Measurements from ENCODE around the gene IGF1. TPM values are rescaled to one million over a fixed set of nuclear protein-coding genes. Genes with fewer than 3 reads are reported as not detected.

Gene IGF1
- total and polyA plus RNA-seq, 8 donors, result 0.89 to 14.5 (median 10.2) TPM

- Histone ChIP-seq H3K9me3 (peaks cover 0 to under 1% (median 0%) of the 10 kb centered on the region in 4 donors), H3K27me3 (no peaks in the 10 kb centered on the region), H3K4me1 (peaks cover 0 to 9% (median 4%) of the 10 kb centered on the region in 4 donors), H3K27ac (no peak overlapping the region), H3K36me3 (no peaks in the 10 kb centered on the region), H3K4me3 (no peak overlapping the region)
- TF ChIP-seq EP300 (IDR thresholded peaks at IDR 0.05) (no peak), POLR2AphosphoS5 (IDR thresholded peaks at IDR 0.05) (no peak), POLR2A (IDR thresholded peaks at IDR 0.05) (no peak)
- TF ChIP-seq, protein P1, sequence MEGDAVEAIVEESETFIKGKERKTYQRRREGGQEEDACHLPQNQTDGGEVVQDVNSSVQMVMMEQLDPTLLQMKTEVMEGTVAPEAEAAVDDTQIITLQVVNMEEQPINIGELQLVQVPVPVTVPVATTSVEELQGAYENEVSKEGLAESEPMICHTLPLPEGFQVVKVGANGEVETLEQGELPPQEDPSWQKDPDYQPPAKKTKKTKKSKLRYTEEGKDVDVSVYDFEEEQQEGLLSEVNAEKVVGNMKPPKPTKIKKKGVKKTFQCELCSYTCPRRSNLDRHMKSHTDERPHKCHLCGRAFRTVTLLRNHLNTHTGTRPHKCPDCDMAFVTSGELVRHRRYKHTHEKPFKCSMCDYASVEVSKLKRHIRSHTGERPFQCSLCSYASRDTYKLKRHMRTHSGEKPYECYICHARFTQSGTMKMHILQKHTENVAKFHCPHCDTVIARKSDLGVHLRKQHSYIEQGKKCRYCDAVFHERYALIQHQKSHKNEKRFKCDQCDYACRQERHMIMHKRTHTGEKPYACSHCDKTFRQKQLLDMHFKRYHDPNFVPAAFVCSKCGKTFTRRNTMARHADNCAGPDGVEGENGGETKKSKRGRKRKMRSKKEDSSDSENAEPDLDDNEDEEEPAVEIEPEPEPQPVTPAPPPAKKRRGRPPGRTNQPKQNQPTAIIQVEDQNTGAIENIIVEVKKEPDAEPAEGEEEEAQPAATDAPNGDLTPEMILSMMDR (IDR thresholded peaks at IDR 0.05), result no peak
- no peak for DNase-seq
- intact Hi-C loops (cut with DNase I; ENCODE audit: low total_unique reads), result no loop called here
- WGBS, 5 donors, result 85 to 93% (median 90%) methylated on average over 4 of the region's 4 CpGs
Observed at GRCh38 chr12:102390068-102390467, 90.3 kb downstream of the IGF1 start.

GRCh38 chr12:102388469-102388868, 91.9 kb downstream of the IGF1 start:
- H3K36me3 ChIP-seq, result no peaks in the 10 kb centered on the region
- H3K4me1 ChIP-seq, result peaks cover 0 to 9% (median 4%) of the 10 kb centered on the region in 4 donors
- no peak overlapping the region for H3K4me3 ChIP-seq
- no peaks in the 10 kb centered on the region for H3K27me3 ChIP-seq
- 39 to 54% (median 50%) methylated on average over 1 of the region's 1 CpG for WGBS, 5 donors
- peaks cover 0 to 13% (median 6%) of the 10 kb centered on the region in 4 donors for H3K9me3 ChIP-seq
- TF ChIP-seq EP300 (IDR thresholded peaks at IDR 0.05) (no peak), POLR2AphosphoS5 (IDR thresholded peaks at IDR 0.05) (no peak)
- no peak overlapping the region for H3K27ac ChIP-seq
- intact Hi-C loops (cut with DNase I; ENCODE audit: low total_unique reads), result no loop called here
- DNase-seq, result no peak

- WGBS, 5 donors, result 86 to 100% (median 87%) methylated on average over 1 of the region's 1 CpG
Observed at GRCh38 chr12:102385343-102385742, 95.0 kb downstream of the IGF1 start.

GRCh38 chr12:102379346-102380162, 100.8 kb downstream of the IGF1 start:
- no peaks in the 10 kb centered on the region for H3K27me3 ChIP-seq
- TF ChIP-seq EP300 (IDR thresholded peaks at IDR 0.05), result no peak
- no peak for TF ChIP-seq POLR2AphosphoS5 (IDR thresholded peaks at IDR 0.05)
- TF ChIP-seq POLR2A (IDR thresholded peaks at IDR 0.05), result no peak
- TF ChIP-seq, protein P1 (IDR thresholded peaks at IDR 0.05), result no peak
- no peaks in the 10 kb centered on the region for H3K36me3 ChIP-seq
- H3K4me1 ChIP-seq, result no peaks in the 10 kb centered on the region
- WGBS, 5 donors, result 43 to 70% (median 64%) methylated on average over 3 of the region's 3 CpGs
- H3K4me3 ChIP-seq, result no peak overlapping the region
- no peak overlapping the region for H3K27ac ChIP-seq
- intact Hi-C loops (cut with DNase I; ENCODE audit: low total_unique reads), result no loop called here
- DNase-seq, result no peak
- H3K9me3 ChIP-seq, result peaks cover 0 to 20% (median 3%) of the 10 kb centered on the region in 4 donors

More at GRCh38 chr12:102385343-102385742, 95.0 kb downstream of the IGF1 start:
- no peaks in the 10 kb centered on the region for H3K36me3 ChIP-seq
- intact Hi-C loops (cut with DNase I; ENCODE audit: low total_unique reads), result no loop called here
- H3K4me1 ChIP-seq, result peaks cover 0 to 9% (median 4%) of the 10 kb centered on the region in 4 donors
- H3K9me3 ChIP-seq, result peaks cover 0 to 22% (median 6%) of the 10 kb centered on the region in 4 donors
- H3K27me3 ChIP-seq, result no peaks in the 10 kb centered on the region
- no peak for TF ChIP-seq POLR2A (IDR thresholded peaks at IDR 0.05)
- no peak overlapping the region for H3K27ac ChIP-seq
- no peak for DNase-seq
- H3K4me3 ChIP-seq, result no peak overlapping the region

DNA sequence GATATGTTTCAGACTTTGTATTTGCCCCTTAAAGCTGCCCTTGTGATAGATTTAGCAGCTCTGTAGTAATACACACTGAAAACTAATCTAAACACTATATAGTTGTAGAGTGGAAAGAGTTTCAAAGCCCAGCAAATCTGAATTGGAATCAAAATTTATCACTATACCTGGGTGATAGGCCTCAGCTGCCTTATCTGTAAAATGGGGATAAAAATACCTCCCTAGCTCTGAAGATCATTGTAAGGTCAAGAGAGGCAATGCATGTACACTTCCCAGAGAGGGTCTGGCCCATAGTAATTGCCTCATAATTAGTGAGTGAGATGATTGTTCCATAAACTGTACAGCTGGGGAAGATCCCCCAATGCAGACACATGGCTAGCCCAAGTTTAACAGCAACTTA, 103.6 kb downstream of the IGF1 start:
- intact Hi-C loops (cut with DNase I; ENCODE audit: low total_unique reads), result no loop called here
- Histone ChIP-seq H3K4me1 (no peaks in the 10 kb centered on the region), H3K27me3 (no peaks in the 10 kb centered on the region), H3K9me3 (peaks cover 0 to 4% (median 0%) of the 10 kb centered on the region in 4 donors), H3K27ac (no peak overlapping the region), H3K4me3 (no peak overlapping the region), H3K36me3 (no peaks in the 10 kb centered on the region)
- TF ChIP-seq EP300 (IDR thresholded peaks at IDR 0.05) (no peak), POLR2A (IDR thresholded peaks at IDR 0.05) (no peak), POLR2AphosphoS5 (IDR thresholded peaks at IDR 0.05) (no peak)
- TF ChIP-seq, protein P1 (IDR thresholded peaks at IDR 0.05), result no peak
- no peak for DNase-seq
